DMS53 treated with DMSO at 0.1 percent for 48 hours (cell line): Measurements from ENCODE around the gene TFCP2L1.

Source experiments
- DNase-seq: peaks from one replicate; lab custom pipeline; 2025; ENCODE audit not compliant: unreplicated experiment; lab: John Stamatoyannopoulos, UW

TFCP2L1 gene

GRCh38 chr2:121297217-121297830, 12.3 kb upstream of the TFCP2L1 start:
- DNase-seq: peak; percentile 61

DNA sequence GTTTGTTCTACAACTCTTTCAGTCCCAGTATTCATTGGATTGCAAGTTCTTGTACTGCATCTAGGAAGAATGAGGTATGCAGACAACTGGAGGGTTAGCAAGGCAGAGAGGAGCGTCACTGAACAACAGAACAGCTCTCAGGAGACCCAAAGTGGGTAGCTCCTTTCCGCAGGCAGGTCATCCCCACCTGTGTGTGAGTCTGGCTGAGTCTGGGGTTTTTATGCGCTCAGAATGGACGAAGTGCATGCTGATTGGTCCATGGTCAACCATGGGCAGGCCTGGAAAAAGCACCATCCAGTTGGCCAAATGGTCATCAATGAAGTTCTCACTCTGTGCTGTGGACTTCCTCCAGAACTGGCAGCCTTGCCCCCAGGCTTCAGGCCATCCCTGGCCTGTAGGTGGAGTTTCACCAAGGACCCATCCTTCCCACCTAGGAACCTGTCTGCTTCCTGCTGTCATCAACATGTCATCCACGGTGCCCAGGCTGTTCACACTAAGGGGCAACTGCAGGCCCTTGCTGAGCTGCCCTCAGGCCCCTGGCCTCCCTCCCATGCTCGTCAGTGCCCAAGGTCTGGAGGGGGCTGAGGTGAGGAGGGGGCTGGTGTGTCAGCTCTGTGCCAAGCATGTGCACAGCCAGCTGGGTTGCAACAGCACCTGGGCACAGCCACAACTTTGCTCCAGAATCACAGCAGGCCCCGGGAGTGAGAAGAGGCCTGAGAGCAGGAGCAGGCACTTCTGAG, 11.1 kb upstream of the TFCP2L1 start:
- no peak for DNase-seq

DNA sequence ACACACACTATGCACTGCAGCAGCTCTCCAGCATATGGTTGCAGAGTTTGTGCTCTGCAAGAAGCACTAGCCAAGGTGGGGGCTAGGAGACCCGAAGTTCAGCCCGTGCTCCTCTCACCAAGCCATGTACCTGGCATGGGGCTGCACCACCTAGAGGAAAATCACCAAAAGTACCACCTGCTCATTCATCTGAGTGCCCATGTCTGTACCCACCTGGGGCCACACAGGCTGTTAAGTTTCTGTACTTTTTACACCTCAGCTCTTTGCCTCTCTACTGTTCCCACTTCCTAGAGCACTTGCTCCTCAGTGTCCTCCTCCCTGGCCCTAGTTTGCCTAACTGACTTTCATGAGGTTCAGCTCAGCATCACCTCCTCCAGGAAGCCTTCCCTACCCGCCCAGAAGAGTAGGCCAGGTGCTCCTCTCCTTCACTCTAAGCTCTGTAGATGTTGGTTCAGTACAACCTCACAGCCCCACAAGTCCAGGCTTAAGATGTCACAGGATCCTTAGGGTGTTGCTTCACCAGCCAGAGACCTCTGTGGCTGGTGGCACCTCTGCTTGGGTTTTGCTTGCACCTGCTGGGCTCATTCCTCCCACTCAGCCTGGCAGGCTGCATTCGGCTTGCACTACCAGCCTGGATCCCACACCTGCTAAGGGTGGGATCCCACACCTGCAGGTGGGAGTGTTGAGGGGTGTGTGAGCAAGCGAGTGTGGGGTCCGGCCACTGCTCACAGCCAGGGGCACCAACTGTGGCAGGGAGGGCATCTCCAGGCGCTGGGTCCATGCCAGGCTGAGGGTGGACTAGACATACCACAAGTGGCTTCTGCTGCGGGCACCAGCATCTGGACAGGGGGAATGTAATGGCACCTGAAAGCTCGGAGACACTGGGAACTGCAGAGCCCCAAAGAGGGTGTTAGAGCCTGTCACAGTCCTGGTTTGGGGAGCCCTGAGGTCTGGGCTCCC, 10.2 kb upstream of the TFCP2L1 start:
- DNase-seq: no peak

DNA sequence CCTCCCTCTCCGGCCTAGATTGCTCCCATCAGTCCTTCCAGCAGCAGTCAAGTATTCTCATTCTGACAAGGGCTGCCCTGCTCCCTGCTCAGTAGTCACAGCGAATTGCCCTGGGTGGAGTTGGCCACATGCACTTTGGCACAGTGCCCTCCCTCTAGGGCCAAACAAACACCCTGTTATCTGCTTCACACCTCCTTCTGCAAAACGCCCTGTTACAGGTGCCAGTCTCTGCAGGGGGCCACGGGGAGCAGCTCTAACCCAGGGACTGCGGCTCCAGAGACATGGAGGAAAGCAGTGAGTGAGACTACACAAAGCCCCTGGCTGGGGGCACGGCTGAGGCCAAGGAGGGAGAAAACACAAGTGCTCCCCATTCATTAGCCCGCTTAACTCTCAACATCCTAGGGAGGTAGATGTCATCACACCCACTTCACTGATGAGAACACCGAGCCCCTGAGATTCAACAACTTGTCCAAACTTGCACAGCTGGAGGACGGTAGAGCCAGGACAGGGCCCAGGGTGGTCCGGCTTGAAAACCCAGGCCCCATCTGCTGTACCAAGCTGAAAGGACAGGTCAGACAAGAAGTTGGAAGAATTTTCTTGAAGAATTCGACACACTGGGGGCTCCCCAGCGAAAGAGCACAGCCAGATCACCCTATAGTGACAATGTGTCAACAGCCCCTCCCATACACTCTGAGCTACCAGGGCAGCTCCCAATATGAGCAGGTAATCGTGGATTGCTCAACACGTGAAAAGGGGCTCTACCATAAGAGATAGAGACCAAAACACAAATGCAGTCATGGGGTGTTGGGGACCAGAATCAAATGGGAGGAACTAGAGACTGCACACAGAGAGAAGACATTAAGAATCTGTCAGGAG, 8.7 kb upstream of the TFCP2L1 start:
- DNase-seq: no peak

DNA sequence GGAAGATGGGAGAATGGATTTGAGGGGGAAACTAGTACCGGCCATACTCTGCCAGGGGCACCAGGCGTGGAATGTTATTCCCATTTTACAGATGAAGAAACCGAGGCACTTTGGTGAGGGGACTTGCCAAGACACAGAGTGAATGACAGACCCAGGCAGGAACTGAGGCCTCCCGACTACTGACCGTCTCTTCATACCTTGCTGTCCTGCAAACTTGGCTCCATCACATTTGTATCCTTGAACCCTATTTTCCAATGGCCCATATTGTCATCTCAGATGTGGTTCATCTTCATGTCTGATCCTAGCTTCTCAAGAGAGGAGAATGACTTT, 6.2 kb upstream of the TFCP2L1 start:
- no peak for DNase-seq

GRCh38 chr2:121289271-121289670, 4.3 kb upstream of the TFCP2L1 start:
- DNase-seq: no peak

DNA sequence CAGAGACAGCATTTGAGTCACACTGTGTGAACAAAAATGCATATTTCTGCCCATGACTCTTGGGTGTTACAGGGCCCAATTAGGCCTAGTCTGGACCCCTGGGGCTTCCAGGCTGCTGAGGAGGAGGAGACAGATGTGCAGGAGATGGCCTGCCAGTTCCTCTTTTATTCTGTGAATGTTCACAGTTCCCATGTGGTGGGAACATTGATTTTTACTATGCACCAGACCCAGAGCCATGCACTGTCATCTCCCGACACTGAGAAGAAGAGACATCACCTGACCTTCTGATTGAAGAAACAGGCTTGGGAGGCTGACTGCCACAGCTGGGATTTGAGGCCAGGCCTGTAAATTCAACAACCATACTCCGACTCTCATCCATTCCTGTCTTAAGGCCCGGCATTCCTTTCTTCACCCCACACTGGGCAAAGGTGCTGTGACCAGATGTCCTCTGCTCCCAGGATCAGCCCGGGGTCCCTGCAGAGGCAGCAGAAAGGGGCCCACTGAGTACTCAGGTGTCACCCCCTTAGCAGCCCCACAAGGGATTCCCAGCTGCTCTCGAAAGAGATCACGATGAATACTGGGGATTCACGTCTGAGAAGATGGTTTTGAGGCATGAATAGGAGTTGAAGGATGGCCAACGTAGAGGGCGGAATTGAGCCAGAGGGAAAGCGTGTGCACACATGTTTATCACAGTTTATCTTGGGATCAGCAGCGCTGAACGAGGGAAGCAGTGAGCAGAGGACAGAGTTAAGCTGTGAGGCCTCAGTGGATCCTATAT, 3.6 kb upstream of the TFCP2L1 start:
- no peak for DNase-seq

DNA sequence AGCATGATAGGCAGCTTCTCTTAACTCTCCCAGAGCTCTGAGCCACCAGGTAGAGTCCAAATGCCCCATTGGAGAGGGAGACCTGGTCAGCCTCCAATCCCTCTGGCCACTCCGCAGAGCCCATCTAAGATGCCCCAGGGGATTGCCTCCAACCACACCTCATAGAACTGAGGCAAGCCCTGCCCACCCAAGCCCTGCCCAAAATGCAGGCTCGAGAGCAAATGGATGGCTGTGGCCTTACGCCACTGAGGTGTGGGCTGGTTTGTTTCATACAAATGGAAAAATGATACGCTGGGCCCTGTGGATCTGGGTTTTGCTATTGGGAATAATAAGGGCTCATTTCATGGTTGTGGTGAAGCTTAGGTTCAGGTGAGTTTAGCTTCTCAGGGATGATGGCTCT, 3.0 kb upstream of the TFCP2L1 start:
- DNase-seq: no peak

- DNase-seq: no peak
These were observed 2.3 kb upstream of the TFCP2L1 start for GRCh38 chr2:121287146-121287798.

DNA sequence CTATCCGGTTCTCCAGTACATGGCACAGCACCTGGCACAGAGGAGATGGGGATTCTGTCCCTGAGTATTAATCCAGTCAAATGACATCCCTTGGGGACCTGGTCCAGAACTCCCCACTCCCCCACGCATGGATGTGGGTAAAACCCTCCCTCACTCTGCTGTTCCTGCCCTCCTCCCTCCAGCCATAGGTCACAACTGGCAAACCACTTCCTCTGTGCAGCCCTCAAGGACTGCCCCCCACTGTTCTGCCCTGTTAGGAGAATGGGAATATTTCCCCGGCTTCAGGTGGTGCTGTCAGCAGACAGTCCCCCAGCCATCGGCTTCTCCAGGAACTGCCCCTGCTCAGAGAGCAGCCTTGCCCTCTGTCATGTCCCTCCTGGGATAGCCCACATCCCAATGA, 1.5 kb upstream of the TFCP2L1 start:
- DNase-seq: no peak

DNA sequence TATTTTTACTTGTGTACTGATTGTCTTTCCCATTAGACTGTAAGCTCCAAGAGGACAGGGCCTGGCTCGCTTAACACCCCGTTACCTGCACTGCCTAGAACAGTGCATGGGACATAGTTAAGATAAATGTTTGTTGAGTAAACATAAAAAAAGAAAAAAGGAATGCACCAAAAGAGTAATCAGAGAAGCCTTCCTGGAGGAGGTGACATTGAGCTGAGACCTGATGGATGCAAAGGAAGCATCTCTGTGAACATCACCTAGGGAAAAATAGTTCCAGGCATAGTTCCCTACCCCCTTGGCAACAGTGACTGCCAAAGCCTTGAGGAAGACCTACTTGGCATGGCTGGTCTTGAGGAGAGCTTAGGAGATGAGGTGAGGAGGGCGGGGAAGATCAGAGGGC, 924 bp upstream of the TFCP2L1 start:
- no peak for DNase-seq

DNA sequence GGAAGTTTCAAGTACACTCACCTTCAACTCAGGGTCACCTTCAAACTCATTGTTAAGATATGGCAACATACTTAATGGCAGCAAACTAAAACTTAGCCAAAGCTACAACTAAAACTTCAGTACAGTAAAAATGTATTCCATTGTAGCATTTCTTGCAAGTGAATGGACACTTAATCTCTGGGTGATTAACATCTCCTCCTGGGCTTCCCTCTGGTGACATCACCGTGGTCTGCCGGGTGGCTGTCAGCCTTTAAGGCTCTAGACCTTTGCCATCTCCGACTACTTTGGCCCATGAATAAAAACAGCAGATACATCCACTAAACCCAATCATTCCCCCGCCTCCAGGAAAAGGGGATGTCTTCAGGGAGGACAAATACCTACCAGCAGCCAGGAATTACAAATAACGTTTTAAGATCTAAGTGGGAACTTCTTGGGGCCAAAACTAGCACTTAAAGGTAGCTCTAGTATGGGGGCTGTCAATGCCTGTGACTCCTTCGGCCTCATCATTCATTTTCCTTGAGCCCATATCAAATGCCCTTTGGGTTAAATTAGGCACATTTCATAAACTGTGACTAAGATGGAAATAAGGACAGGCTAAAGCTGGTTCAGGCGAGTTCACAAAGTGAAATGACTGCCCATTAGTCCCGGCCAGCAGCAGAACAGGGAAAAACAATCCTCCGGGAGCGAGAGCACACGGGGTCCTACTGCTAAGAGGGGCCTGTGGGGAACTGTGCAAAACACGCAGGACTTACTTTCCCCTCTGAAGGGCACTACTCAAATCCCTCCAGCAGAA, 1.1 kb downstream of the TFCP2L1 start:
- peak; percentile 36 for DNase-seq

- no peak for DNase-seq
These were observed 2.1 kb downstream of the TFCP2L1 start for GRCh38 chr2:121282800-121283385.

DNA sequence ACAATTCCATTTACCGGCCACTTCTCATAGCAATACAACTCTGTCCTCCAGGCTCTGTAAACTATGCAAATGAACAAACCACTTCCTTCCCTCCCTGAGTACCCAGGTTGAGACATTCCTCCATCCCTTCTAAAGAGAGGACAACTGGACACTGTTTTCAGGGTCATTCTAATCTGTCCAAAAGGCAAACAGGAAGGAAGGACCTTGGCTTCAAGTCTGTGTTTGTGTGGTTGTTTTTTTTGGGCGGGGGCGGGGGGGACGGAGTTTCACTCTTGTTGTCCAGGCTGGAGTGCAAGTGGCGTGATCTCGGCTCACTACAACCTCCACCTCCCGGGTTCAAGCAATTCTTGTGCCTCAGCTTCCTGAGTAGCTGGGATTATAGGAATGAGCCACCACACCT, 3.3 kb downstream of the TFCP2L1 start:
- DNase-seq: no peak

GRCh38 chr2:121281107-121281506, 3.9 kb downstream of the TFCP2L1 start:
- DNase-seq: no peak

- no peak for DNase-seq
These were observed 5.4 kb downstream of the TFCP2L1 start for GRCh38 chr2:121279476-121280220.

DNA sequence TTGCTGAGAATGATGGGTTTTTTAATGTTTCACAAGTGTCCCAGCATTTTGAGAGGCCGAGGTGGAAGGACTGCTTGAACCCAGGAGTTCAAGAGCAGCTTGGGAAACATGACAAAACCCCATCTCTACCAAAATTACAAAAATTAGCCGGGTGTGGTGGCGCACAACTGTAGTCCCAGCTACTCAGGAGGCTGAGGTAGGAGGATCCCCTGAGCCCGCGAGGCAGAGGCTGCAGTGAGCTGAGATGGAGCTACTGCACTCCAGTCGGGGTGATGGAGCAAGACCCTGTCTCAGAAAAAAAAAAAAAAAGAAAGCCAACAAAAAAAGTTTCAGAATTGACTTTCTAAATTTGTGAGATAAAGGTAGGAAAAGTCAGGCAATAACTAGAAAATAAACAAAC, 8.7 kb downstream of the TFCP2L1 start:
- no peak for DNase-seq

DNA sequence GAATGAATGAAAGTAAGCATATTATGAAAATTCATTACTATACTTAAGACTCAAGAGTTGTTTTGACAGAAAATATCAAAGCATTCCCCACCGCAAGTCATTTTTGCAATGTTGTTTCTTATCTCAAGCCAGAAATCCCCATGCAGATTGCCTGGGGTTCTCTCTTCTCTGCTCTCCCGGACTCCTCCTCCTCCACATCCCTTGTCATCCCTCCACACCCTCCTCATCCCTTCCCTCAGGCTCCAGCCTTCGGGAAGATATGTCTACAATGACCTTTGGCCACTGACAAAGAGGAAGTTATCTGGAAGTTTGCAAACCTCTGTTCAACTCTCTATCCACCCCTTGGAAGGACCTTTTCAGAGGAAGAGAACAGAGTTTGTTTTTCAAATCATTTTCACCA, 11.9 kb downstream of the TFCP2L1 start:
- DNase-seq: no peak
